ENCODE results near the gene NMUR1.
"Not testable (repeated sequence)": the region's sequence is repeated elsewhere in the genome, so short reads cannot be mapped to it uniquely, and the experiment has no call there.

Gene NMUR1, protein sequence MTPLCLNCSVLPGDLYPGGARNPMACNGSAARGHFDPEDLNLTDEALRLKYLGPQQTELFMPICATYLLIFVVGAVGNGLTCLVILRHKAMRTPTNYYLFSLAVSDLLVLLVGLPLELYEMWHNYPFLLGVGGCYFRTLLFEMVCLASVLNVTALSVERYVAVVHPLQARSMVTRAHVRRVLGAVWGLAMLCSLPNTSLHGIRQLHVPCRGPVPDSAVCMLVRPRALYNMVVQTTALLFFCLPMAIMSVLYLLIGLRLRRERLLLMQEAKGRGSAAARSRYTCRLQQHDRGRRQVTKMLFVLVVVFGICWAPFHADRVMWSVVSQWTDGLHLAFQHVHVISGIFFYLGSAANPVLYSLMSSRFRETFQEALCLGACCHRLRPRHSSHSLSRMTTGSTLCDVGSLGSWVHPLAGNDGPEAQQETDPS

DNA sequence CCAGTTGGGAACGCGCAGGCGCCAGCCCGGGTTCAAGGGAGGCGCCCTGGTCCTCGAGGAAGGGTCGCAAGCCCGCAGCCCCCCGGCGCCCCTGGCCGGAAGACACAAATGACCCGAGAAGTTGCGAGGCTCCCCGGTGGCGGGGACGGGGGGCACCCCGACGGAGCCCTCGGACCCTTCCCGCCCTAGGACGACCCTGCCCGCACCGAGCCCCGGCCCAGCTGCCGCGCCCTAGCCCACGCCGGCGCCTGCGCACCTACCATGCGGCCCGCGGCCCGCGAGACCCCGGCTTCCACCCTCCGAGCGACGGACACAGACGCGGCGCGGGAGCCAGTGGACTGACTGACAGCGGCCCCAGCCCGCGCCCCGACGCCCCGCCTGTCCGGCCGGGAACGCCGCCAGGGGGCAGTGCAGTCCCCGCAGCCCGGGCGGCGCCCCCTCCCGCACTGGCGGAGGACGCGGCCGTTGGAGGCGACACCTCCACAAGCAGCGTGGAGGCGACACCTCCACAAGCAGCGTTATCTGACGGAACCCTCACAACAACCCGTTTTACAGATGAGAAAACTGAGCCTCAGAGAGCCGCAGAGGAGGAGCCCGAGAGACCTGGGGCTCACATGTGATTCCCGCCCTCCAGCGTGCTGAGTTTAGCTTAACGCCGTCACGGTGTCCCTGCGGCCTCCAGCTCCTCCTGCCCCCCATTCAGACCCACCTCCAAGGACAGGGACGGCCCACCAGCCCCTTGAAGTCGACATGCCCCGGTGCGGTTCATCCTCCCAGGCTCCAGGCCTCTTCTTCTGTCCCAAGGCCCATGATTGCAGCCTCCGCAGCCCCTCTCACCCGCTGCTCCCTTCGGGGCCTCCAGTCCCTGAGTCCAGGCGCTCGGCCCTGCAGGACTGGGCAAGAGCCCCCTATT, at the start of gene NMUR1:
NMUR1 (minus strand) TSS at position 347 of the 913 bp plus-strand sequence; CDS start at position 263, 84 bp downstream.
- Histone ChIP-seq H3K9me3 (ENCODE audit: control insufficient read depth in 5 of 5, low read length in 5 of 5) (no peaks in the 10 kb centered on the region), H3K4me1 (ENCODE audit: control insufficient read depth in 5 of 5, insufficient read depth in 5 of 5, low read length in 5 of 5) (peaks cover 0 to 48% (median 29%) of the 10 kb centered on the region in 5 donors), H3K27me3 (ENCODE audit: control insufficient read depth in 5 of 5, insufficient read depth in 4 of 5, low read length in 5 of 5) (no peaks in the 10 kb centered on the region), H3K9ac (ENCODE audit: low read length in 5 of 5) (peak within 1 kb of the TSS in 4 of 5 donors; percentile 37 to 75 (median 50)), H3K4me3 (ENCODE audit: low read depth in 1 of 5, low read length in 5 of 5) (peak within 1 kb of the TSS; percentile 49 to 71 (median 61)), H3K27ac (ENCODE audit: low read depth, low read length) (no peak within 1 kb of the TSS), H3K36me3 (ENCODE audit: control insufficient read depth in 5 of 5, insufficient read depth in 5 of 5, low read length in 5 of 5) (no peaks in the 10 kb centered on the region)

DNA sequence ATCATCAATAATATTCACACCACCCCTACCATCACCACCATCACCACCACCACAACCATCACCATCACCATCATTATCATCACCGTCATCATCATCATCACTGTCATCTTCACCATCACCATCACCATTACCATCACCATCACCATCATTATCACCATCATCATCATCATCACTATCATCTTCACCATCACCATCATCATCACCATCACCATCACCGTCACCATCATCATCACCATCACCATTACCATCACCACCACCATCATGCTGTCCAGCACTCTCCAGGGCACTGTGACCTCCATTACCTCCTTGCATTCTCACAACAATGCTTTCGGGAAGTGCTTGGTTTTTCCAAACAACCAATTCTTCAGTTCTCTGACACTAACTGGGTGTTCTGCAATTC, 49.3 kb upstream of the NMUR1 start:
- Histone ChIP-seq H3K27me3 (ENCODE audit: control insufficient read depth in 5 of 5, insufficient read depth in 4 of 5, low read length in 5 of 5) (peaks cover 0 to 2% (median 0%) of the 10 kb centered on the region in 5 donors), H3K9ac (ENCODE audit: low read length in 5 of 5) (no peak overlapping the region), H3K9me3 (ENCODE audit: control insufficient read depth in 5 of 5, low read length in 5 of 5) (no peaks in the 10 kb centered on the region), H3K27ac (ENCODE audit: low read depth, low read length) (no peak overlapping the region), H3K4me3 (ENCODE audit: low read depth in 1 of 5, low read length in 5 of 5) (no peak overlapping the region), H3K4me1 (ENCODE audit: control insufficient read depth in 5 of 5, insufficient read depth in 5 of 5, low read length in 5 of 5) (peaks cover 0 to 6% (median 0%) of the 10 kb centered on the region in 5 donors), H3K36me3 (ENCODE audit: control insufficient read depth in 5 of 5, insufficient read depth in 5 of 5, low read length in 5 of 5) (no peaks in the 10 kb centered on the region)

DNA sequence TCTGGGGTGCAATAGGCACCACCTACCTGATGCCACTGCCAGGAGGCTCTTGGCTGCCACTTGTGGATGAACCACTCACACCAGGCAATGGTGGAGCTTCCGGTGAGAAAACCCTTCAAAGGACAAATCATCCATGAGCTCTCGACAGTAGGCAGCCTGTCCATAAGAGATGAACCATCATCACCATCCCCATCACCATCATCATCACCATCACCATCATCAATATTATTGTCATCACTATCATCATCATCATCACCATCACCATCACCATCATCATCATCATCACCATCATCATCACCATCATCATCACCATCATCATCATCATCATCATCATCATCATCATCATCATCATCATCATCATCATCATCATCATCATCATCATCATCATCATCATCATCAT, 48.4 kb upstream of the NMUR1 start:
- not testable (repeated sequence) for H3K4me3 ChIP-seq (ENCODE audit: low read depth in 1 of 5, low read length in 5 of 5); H3K27ac ChIP-seq (ENCODE audit: low read depth, low read length); H3K9ac ChIP-seq (ENCODE audit: low read length in 5 of 5); H3K4me1 ChIP-seq (ENCODE audit: control insufficient read depth in 5 of 5, insufficient read depth in 5 of 5, low read length in 5 of 5); H3K9me3 ChIP-seq (ENCODE audit: control insufficient read depth in 5 of 5, low read length in 5 of 5); H3K27me3 ChIP-seq (ENCODE audit: control insufficient read depth in 5 of 5, insufficient read depth in 4 of 5, low read length in 5 of 5); H3K36me3 ChIP-seq (ENCODE audit: control insufficient read depth in 5 of 5, insufficient read depth in 5 of 5, low read length in 5 of 5)

DNA sequence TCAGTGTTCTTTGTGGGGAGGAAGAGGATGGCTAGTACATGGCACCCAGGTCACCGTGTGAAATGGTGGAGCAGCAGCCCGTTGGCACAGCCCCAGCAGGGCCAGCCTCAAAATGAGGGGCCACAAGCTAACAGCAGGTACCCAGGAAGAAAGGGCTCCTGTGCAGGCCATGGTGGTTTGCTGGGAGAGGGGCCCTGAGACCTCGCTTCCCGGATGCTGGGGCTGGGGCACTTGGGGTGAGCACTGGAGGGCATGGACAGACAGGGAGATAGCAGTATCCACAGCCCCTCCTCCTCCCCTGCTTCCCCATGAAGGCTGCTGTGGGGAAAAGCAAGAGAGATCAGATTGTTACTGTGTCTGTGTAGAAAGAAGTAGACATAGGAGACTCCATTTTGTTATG, 46.2 kb upstream of the NMUR1 start:
- Histone ChIP-seq H3K36me3 (ENCODE audit: control insufficient read depth in 5 of 5, insufficient read depth in 5 of 5, low read length in 5 of 5) (no peaks in the 10 kb centered on the region), H3K9ac (ENCODE audit: low read length in 5 of 5) (no peak overlapping the region), H3K27me3 (ENCODE audit: control insufficient read depth in 5 of 5, insufficient read depth in 4 of 5, low read length in 5 of 5) (peaks cover 0 to 2% (median 0%) of the 10 kb centered on the region in 5 donors), H3K9me3 (ENCODE audit: control insufficient read depth in 5 of 5, low read length in 5 of 5) (no peaks in the 10 kb centered on the region), H3K4me1 (ENCODE audit: control insufficient read depth in 5 of 5, insufficient read depth in 5 of 5, low read length in 5 of 5) (no peaks in the 10 kb centered on the region), H3K27ac (ENCODE audit: low read depth, low read length) (no peak overlapping the region), H3K4me3 (ENCODE audit: low read depth in 1 of 5, low read length in 5 of 5) (no peak overlapping the region)

DNA sequence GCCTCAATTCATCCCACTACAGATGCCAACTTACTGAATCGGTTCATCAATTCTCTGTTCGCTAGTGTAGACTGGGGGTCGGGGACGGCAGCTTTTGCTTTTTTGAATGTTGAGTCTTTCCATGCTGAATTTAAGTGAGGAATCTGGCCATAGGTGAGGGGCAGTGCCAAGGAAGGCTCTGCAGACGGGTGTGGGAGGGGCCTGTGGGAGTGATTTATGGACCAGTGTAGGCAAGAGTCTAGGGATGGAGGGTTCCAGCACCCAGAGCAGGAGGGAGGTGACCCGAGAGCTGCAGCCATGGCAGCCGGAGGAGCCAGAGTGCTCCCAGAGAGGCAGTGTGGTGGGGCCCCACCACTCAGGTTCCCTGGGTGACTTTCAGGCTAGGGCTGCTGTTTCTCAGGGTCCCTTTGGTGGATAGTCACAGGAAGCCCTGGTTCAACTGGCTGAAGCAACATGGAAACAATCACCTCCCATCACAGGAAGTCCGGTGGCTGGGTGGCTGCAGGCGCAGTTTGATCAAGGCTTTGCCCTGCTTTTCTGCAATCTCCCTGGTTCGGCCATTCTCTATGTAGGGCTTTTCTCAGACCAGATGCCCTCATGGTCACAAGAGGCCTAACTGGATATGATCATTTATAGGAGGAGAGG, 45.5 kb upstream of the NMUR1 start:
- Histone ChIP-seq H3K4me1 (ENCODE audit: control insufficient read depth in 5 of 5, insufficient read depth in 5 of 5, low read length in 5 of 5) (no peaks in the 10 kb centered on the region), H3K27ac (ENCODE audit: low read depth, low read length) (no peak overlapping the region), H3K4me3 (ENCODE audit: low read depth in 1 of 5, low read length in 5 of 5) (no peak overlapping the region), H3K36me3 (ENCODE audit: control insufficient read depth in 5 of 5, insufficient read depth in 5 of 5, low read length in 5 of 5) (no peaks in the 10 kb centered on the region), H3K9ac (ENCODE audit: low read length in 5 of 5) (no peak overlapping the region), H3K9me3 (ENCODE audit: control insufficient read depth in 5 of 5, low read length in 5 of 5) (no peaks in the 10 kb centered on the region), H3K27me3 (ENCODE audit: control insufficient read depth in 5 of 5, insufficient read depth in 4 of 5, low read length in 5 of 5) (peaks cover 0 to 2% (median 0%) of the 10 kb centered on the region in 5 donors)

DNA sequence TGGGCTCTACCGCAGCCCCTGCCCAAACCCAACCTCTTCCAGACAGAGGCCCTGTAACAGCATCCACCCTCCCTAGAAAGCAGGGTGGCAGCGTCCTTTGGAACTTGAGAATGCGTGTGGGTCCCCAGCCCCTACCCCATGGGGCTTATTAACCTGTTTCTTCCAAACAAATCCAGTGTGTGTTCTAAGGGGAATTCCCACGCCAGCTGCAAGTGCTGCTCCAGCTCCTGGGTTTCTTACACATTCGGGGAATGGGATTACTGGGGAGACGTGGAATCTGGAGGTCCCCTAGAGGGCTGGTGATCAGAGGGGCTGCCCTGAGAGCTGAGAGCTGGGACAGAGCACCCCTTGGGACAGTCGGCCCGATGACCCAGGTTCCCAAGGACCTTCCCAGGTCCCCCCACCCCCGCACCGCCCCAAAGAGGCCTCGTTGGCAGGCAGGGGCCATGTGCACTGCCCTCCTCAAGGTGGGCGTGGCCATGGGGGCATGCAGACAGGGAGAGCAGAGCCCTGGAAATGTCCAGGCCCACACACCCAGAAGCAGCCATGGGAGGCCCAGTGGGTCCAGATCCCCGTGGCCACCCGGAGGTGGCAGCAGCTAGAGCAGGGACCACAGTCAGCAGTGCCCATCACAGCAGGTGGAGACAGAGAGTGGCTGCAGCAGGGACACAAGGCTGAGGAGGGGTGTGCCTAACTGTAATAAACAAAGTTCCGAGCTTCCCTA, 43.6 kb upstream of the NMUR1 start:
- Histone ChIP-seq H3K27ac (ENCODE audit: low read depth, low read length) (no peak overlapping the region), H3K36me3 (ENCODE audit: control insufficient read depth in 5 of 5, insufficient read depth in 5 of 5, low read length in 5 of 5) (no peaks in the 10 kb centered on the region), H3K9ac (ENCODE audit: low read length in 5 of 5) (no peak overlapping the region), H3K27me3 (ENCODE audit: control insufficient read depth in 5 of 5, insufficient read depth in 4 of 5, low read length in 5 of 5) (peaks cover 0 to 2% (median 0%) of the 10 kb centered on the region in 5 donors), H3K4me1 (ENCODE audit: control insufficient read depth in 5 of 5, insufficient read depth in 5 of 5, low read length in 5 of 5) (no peaks in the 10 kb centered on the region), H3K4me3 (ENCODE audit: low read depth in 1 of 5, low read length in 5 of 5) (no peak overlapping the region), H3K9me3 (ENCODE audit: control insufficient read depth in 5 of 5, low read length in 5 of 5) (no peaks in the 10 kb centered on the region)

DNA sequence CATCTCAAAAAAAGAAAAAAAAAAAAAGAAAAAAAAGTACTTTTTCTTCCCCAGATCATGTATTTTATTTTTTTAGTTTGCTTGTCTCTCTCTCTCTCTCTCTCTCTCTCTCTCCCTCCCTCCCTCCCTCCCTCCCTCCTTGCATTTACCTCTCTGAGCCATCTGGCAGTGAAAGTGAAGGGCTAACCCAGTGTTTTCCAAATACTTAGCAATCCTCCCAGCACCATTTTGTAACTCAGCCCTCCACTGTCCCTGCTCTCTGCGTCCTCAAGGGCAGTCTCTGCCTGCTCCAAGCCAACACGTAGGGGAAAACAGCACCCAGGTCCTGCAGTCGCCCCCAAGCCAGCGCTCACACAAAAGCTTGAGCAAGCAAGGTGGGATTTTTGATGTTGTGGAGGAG, 42.9 kb upstream of the NMUR1 start:
- Histone ChIP-seq H3K9me3 (ENCODE audit: control insufficient read depth in 5 of 5, low read length in 5 of 5) (no peaks in the 10 kb centered on the region), H3K4me1 (ENCODE audit: control insufficient read depth in 5 of 5, insufficient read depth in 5 of 5, low read length in 5 of 5) (peaks cover 0 to 6% (median 0%) of the 10 kb centered on the region in 5 donors), H3K36me3 (ENCODE audit: control insufficient read depth in 5 of 5, insufficient read depth in 5 of 5, low read length in 5 of 5) (no peaks in the 10 kb centered on the region), H3K27me3 (ENCODE audit: control insufficient read depth in 5 of 5, insufficient read depth in 4 of 5, low read length in 5 of 5) (peaks cover 0 to 2% (median 0%) of the 10 kb centered on the region in 5 donors), H3K27ac (ENCODE audit: low read depth, low read length) (no peak overlapping the region), H3K4me3 (ENCODE audit: low read depth in 1 of 5, low read length in 5 of 5) (no peak overlapping the region), H3K9ac (ENCODE audit: low read length in 5 of 5) (no peak overlapping the region)

DNA sequence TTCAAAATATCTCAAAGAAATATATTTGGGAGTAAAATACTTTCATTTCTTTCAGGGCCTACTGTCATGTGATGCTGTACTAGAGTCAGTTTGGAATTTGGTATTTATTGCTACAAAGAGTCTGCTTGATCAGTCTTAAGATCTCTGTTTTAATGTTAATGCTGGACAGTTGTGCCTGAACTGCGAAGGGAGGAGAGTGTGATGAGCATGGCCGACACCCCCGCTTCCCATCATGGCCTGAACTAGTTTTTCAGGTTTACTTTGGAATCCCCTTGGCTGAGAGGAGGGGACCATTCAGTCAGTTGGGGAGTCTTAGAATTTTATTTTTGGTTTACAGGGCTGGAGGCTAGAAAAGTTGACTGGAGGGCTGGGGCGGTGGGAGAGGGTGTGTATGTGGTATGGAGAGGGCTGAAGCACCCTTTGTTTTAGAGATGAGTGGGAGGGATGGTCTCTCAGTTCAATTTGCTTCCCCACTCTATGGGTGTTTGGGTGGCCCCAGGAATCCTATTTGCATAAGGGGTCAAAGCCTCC, 41.5 kb upstream of the NMUR1 start:
- H3K4me1 ChIP-seq (ENCODE audit: control insufficient read depth in 5 of 5, insufficient read depth in 5 of 5, low read length in 5 of 5), result peaks cover 0 to 7% (median 0%) of the 10 kb centered on the region in 5 donors
- H3K36me3 ChIP-seq (ENCODE audit: control insufficient read depth in 5 of 5, insufficient read depth in 5 of 5, low read length in 5 of 5), result no peaks in the 10 kb centered on the region
- H3K4me3 ChIP-seq (ENCODE audit: low read depth in 1 of 5, low read length in 5 of 5), result no peak overlapping the region
- no peaks in the 10 kb centered on the region for H3K27me3 ChIP-seq (ENCODE audit: control insufficient read depth in 5 of 5, insufficient read depth in 4 of 5, low read length in 5 of 5)
- no peak overlapping the region for H3K27ac ChIP-seq (ENCODE audit: low read depth, low read length)
- H3K9ac ChIP-seq (ENCODE audit: low read length in 5 of 5), result no peak overlapping the region
- no peaks in the 10 kb centered on the region for H3K9me3 ChIP-seq (ENCODE audit: control insufficient read depth in 5 of 5, low read length in 5 of 5)

DNA sequence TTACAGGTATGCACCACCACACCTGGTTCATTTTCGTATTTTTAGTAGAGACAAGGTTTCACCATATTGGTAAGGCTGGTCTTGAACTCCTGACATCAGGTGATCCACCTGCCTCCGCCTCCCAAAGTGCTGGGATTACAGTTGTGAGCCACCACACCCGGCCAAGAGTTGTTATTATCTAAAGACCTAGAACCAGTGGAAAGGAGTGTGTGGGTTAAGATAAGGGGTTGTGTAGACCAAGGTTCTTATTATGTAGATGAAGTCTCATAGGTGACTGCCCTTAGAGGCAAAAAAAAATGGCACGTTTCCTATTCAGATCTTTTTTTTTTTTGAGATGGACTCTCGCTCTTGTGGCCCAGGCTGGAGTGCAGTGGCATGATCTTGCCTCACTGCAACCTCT, 40.7 kb upstream of the NMUR1 start:
- H3K27ac ChIP-seq (ENCODE audit: low read depth, low read length); H3K4me1 ChIP-seq (ENCODE audit: control insufficient read depth in 5 of 5, insufficient read depth in 5 of 5, low read length in 5 of 5); H3K9me3 ChIP-seq (ENCODE audit: control insufficient read depth in 5 of 5, low read length in 5 of 5); H3K4me3 ChIP-seq (ENCODE audit: low read depth in 1 of 5, low read length in 5 of 5); H3K27me3 ChIP-seq (ENCODE audit: control insufficient read depth in 5 of 5, insufficient read depth in 4 of 5, low read length in 5 of 5); H3K36me3 ChIP-seq (ENCODE audit: control insufficient read depth in 5 of 5, insufficient read depth in 5 of 5, low read length in 5 of 5); H3K9ac ChIP-seq (ENCODE audit: low read length in 5 of 5): not testable (repeated sequence)

All from subcutaneous abdominal adipose tissue (tissue), 5 donors.